GM19438 (cell line): ENCODE measurements around the gene MPRIP.

Experiments used
- ATAC-seq: cut with Tn5 transposase; IDR thresholded peaks from one replicate; pipeline ENCODE4 v1.9.1; 2021; ENCODE audit warnings: low read depth; ENCODE audit not compliant: unreplicated experiment

The MPRIP gene

DNA sequence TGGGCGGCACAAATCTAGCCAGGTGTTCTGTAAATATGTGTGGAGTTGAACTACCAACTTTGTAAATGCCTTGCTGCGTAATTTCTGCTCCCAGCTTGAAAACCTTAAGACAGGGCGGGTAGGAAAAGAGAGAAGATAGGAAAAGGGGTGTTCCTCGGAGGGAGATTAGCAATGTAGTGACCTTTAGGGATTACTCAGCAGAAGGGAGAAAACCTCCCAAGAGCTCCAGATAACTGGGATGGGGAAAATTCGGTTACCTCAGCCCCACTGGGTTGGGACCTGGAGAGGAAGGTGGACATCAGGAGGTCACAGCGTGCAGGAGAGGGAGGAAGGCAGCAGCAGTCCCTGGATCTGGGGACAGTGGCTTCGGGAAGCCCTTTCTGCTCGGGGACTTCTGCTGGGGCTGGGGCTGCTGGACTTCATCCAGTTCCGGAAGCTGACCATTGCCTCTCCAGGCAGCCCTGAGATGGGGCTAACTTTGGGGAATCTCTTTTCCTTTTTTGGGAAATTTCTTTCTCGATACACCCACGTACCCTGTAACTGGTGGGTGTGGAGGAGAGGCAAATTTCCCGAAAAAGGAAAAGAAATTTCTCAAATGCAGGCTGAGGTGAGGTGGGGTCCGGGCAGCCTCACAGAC is 39.2 kb downstream of the MPRIP start:
- no peak for ATAC-seq

DNA sequence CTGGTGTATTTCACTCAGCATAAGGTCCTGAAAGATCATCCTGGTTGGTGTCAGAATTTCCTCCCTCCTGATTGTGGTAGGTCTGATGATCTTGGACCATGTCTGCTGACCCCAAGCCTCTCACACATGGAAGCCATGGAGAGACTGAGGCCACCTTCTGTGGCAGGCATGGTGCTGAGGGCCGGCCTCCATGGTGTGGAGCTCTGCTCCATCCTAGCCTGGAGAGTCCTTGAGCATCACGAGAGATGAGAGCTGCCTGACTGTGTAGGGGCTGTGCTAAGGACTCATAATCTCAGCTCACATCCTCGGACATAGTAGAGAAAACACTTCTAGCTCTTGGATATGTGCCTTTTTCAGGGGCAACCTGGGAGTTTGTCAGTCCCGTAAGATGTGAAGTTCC is 40.6 kb downstream of the MPRIP start:
- ATAC-seq: no peak

DNA sequence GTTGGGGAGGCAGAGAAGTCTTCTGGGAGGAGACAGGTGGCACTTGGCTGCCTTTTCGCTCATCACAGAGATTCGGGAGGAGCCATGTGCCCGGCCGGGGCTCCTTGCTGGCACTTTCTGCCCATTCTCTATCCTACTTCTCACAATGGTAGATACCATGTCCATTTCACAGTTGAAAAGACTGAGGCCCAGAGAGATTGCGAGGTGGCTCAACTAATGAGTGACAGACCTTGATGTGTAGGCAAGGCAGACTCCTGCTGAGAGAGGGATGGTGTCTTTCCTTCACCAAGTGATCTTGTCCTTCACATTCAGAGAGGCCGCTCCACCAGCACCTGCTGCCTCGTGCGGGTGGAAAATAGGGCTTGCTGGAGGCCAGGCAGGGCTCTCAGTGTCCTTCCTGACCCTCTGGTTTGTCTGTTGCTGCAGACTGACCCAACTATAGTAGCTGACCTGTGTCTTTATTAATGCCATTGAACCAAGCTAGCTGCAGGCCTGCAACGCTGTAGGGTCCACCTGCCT is 42.1 kb downstream of the MPRIP start:
- ATAC-seq: no peak

DNA sequence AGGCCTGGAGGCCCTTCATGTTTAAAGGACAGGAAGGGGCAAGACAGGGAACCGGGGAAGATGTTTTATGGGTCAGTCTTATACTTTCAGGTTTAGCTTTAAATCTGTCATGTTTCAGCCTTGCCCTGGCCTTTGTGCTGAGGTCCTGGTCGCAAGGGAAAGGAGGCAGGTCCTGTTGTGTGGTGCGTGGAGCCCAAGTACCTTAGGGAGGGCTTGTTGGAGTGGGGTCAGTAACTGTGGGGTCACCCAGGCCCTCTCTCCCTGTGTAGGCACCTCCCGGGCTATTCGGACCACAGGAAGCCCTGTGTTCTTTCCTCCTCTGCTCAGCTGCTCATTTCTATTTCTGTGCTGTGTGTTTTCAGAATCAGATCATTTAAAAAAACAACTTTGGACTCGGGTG is 42.7 kb downstream of the MPRIP start:
- ATAC-seq: no peak

DNA sequence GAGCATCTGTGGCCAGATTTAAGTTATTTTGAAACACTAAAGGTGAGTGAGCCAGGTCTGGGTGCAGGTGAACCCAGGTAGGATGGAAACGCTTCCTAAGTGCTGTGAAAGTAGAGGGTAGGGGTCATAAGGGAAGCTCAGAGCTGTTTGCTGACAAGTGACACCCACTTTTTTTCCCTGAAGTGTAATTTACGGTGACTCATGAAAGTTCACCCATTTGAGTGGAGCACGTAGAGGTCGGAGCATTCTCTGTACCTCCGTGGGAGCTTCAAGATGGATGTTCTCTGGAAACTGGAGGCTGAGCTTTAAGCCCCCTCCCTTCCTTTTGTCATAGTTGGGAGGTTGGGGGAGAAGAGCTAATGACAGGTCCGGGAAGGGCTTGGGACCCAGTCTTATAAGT is 44.3 kb downstream of the MPRIP start:
- ATAC-seq: no peak

DNA sequence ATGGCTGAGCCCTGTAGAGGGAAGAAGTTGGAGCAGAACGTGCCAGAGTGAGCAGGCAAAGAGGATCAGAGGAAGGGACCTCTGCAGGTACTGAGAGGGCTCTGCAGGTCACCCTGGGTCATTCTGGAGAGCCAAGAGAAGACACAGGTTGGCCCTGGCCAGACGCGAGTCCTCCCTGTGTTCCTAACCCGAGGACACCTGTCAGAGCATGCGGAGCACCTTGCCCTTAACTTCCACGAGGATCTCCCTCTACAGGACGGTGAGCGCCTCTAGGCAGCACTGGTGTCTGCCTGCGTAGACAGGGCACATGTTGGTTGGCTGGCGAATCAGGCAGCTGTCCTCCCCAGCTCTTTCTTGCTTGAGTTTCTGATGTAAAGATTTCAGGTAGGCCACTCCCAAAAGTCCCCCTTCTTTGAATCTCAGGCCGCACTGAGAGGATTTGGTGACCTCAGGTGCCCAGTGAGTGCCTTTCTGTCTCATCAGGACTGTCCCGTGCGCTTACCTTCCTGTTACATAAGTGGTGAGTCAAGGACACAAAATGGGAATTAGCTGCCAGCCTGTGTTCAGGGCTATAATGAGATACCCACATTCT is 45.3 kb downstream of the MPRIP start:
- no peak for ATAC-seq

DNA sequence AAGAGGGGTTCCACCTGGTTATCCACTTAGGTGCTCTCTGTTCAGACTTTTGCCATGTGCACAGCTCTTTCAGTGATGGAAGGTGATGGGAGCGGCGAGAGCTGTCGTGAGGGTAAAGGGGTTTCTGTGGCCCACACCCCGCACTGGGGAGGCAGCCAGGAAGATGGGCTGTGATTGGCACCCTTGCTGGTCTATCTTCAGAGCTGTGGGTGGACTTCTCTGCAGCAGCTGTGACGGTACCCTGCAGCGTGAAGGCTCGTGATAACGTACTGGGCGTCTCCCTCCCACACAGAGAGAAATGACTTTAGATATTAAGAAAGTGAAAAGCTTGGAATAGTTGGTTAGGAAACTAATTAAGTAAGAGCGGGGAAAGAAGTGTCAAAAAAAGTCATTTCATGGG is 45.8 kb downstream of the MPRIP start:
- no peak for ATAC-seq

DNA sequence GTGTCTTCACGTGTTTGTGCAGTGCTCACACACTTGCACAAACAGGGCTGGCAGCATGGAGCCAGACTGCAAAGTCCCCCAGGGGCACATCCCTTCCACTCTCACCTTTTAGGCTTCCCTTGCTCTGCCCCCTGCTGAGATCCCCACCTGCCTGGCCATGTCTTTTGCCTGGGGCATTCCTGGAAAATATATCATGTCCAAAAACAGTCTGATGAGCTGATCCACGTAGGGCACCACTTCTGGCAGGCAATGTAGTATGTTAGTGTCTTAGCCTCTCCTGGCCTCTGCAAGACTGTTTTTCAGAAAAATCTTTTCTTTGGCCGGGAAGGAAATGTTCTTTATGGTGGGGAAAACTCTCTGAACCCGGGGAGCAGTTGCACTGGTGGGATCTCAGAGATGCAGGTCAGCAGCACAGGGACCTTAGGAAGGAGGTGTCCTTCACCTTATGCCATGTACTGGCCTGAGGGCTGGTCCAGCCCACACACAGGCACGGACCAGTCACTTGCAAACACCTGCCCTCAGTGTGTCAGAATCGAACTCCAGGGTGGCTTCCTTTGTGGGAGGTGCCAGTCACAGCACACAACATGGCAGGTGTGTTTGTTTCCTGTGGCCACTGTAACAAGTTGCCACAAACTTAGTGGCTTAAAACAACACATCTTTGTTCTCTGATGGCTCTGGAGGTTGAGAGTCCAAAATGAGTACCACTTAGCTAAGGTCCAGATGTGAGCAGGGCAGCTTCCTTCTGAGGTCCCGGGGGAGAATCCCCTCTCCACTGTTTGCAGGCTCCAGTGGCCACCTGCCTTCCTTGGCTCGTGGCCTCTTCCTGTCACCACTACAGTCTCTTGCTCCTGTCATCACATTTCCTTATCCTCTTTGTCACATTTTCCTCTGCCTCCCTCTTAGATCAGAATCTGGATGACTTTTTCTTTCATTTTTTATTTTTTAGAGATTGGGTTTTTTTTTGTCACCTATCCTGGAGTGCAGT is 46.6 kb downstream of the MPRIP start:
- no peak for ATAC-seq

DNA sequence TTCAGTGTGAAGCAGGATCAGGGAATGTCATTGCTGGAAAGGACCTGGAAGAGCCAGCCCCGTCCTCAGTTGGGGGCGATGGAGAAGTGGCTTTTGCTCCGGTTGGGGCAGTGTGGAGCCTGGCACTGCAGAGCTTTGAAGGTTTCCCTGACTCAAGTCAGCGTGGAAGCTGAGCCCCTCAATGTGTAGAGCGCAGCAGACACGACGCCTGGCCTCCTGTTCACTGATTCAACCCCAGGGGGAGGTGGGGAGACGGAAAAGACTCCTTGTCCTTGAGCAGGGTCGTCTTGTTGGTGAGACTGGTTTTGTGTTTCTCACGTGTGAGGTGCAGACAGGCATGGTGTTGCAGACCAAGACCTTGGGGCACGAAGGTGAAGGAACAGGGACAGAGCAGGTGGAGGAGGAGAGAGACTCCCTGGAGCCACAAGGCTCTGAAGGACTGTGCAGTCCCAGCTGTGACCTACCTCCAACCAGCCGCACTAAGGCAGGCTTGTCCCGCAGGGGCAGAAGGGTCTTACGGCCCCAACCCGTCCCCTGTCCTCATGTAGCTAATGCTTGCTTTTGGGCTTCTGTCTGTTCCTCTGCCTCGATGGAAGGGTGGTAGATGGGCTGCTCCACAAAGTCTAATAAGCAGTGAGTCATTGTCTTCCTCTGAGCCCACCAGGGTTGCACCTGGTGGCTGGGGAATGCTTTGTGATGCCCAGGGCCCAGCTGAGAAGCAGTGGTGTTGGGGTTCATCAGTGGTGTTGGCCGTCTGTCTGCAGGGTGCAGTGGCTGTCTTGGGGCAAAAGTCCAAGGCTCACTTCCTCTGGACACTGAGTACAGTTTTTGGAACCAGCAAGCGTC is 47.8 kb downstream of the MPRIP start:
- no peak for ATAC-seq

DNA sequence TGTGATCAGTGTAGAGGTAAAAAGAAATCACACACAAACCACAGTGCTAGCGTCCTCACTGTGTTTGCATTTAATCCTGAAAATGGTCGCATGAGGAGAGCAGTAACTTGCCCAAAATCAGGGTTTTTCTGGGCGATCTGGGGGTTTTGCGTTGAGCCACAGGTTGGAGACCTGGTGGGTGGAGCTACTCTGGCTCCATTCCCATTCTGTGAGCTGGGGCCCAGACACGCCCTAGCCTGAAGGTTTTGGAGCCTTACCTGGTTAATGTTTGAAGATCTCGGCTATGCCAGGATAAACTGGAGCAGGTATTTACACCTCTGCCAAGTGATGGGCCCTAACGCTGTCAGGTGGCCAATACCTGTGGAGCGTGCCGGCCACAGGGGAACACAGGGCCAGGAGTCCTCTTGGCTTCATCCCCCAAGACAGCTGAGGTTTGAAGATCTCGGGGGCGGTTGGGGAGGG is 48.4 kb downstream of the MPRIP start:
- no peak for ATAC-seq

DNA sequence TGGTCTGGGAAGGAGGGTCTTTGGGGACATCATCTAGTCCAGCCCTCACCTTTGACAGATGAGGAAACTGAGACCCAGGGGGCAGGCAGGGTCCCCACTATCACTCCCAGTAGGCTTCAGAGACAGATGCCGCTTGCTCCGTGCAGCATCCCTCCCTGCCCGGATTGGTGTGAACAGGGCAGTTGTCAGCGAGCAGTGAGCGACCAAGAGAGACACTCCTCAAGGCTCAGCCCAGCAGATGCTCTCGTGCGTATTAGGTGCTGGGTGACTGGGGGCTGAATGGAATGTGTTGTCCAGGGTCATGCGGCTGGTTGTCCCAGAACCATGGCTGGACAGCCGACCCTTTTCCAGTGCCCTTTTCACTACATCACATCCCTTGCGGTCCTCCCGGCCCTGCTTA is 49.0 kb downstream of the MPRIP start:
- ATAC-seq: no peak

DNA sequence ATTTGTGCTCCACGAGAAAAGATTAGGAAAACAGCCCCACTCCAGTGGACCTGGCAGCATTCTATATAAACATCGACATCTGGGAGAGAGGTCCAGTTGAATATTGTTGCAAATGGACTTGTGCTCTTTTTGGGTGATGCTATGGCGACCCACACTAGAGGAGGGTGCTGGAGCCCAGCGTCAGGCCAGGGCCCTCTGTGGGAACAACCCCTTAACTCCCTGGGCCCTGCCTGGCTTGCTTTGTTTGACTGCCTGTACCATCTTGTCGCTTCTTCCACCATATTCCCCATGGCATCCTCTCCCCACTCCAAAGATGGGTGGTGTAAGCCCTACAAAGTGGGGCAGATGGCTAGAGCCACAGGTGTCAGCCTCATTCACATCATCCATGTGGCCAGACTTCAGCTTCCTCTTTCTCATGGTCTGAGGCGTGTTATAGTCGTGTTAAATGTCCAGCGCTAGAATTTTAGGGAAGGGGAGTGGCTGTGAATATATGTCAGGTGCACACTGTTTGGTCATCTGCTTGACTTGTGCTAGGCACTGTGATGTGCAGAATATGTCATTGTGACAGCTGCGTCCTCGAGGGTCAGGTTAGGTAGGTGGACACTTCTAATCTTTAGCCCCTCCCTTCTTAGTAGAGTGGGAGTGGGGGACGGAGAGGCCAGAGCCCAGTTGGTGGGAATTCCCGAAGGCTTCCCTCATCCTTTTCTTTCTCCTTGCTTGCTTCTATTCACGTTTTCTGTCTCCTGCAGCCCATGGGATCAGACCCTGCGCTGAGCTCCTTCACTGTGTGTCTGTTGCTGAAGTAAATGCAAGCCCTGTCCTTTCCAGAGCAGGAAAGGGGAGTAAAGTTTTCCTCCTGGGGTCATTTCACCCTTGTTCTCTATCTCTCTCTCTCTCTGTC is 49.8 kb downstream of the MPRIP start:
- ATAC-seq: no peak

DNA sequence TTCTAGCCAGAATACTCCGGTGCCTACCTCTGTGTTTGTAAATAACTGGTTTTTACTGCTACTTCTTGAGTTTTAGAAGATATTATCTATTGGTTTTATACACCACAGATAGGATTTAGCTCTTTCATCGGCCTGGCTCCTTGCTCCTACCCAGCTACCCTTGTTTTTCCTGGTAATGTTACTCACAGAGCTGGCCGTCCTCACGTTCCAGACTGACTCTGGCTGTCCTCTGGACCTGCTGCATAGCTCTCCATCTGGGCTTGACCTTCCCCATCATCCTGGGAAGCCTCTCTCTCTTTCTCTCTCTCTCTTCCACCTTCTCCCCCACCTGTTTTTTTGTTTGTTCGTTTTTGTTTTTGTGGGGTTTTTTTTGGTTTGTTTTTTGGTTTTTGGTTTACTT is 51.5 kb downstream of the MPRIP start:
- no peak for ATAC-seq

DNA sequence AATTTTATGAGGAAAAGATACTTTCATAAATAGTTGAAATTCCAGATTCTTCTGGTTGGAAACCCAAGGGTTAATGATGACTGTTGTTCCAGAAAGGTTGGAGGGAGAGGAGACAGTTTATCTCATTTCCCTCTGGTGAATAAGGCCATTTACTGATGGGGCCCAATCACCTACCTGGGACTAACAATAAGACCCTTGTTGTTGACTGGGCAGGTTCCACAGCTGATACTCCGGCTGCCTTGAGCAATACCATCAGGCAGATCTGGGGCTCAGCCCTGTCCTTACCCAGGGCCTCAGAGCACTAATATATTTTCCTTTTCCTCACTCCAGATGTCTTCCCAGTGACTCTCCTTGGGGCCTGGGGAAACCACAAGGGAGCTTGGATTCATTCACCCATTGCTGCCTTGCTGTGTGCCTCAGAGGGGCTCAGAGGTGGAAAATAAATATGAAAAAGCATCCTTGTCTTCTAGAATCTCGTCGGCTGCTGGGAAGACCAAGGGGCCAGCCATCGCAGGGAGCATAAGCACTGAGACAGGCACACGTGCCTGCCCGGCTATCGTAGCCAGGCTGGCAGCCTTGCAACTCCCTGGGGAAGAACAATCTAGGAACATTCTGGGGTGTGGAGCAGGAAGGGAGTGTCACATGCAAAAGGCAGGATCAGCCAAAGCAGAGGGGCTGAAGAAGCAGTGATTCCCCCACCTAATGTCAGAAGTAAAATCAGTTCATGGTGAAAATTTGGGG is 54.4 kb downstream of the MPRIP start:
- no peak for ATAC-seq

DNA sequence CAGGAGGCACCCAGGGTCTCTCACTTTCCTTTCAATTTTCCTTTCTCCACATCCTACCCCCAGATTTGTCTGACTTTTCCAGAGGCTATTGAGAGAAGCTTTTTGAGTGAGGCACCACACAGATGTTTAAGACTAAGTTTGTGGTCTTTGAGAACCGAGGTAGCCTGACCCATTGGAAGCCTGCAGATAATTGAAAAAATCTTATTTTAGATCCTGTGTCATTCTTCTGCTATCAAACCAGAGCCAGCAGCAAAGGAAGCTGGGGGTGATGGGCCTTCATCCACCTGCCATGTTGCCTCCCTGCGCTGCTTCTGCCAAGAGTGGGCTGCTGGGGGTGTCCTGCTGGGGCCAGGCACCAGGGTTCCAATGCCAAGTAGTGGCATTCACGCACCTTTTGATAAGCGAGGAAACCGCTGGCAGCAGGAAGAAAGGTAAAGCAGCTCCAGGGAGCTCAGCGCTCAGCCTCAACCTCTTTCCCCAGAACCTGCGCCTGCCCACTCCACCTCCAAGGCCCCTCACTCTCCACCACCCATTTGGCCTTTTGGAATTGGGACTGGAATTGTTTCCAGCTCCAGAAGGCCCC is 55.6 kb downstream of the MPRIP start:
- ATAC-seq: no peak

DNA sequence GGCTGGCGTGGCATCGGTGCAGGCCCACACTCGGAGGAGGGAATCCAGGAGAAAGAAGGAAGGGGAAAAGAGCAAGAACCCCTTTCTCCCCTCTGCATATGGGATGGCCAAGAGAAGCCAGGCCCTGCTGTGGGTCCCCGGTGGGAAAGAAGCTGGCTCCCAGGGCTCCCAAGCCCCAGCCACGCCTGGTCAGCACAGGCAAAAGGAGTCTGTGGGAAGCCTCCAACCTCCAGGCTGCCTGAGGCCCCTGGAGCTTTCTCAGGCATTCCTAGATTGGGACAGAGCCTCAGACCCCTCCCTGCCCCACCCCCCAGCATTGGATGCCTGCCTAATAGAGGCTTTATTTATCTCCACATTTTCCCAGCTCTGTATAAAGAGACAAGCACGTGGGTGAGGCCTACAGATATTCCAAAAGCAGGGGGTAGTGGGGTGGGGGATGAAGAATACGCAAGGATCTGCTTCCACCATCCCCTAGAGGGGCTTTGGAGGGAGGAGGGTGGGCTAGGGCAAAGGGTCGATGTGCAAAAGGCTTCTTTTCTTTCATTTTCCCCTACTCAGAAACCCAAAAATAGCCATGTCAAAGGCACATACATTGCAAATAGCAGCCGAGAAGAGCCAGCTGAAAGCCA is 56.4 kb downstream of the MPRIP start:
- ATAC-seq: no peak

DNA sequence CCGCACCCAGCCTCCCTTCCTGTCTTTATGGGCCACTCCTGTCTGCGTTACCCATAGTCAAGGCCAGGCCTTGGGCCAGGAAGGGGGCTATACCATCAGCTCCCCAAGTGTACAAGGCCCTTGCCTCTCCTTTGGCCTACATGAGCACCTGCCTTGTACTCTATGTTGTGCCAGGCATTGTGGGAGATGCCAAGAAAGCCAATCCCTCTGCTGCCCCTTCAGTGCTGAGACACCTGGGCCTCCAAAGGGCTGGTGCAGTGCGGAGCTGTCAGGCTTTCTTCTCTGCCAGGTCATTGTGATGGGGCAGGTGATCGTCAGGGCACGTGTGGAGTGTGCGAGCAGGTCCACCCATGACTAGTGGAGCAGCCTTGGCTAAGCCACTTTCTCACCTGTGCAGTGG is 59.9 kb downstream of the MPRIP start:
- no peak for ATAC-seq

DNA sequence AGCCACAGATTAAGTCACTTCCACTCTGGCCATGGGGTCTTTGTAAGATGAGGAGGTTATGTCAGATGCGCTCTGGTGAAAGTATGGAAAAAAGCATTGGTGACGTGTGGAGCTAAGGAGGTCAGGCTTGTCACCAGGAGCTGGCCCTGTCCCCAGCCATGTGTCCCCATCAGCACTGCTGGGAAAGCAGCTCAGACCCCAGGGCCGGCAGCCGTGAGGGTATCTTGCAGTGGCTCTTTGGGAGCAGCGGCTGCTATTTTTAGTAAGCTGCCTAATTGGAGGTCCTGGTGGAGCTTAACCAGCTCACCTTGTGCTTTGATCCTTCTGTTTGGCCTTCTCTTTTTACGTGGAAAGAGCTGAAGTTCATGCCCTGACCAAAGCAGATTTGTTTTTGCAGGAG is 60.9 kb downstream of the MPRIP start:
- ATAC-seq: no peak
